GM19397 (cell line): ENCODE measurements around the gene SOCS1.

Source experiments
- ATAC-seq: cut with Tn5 transposase; IDR thresholded peaks from one replicate; pipeline ENCODE4 v1.9.1; 2021; ENCODE audit warnings: mild to moderate bottlenecking, moderate library complexity; ENCODE audit not compliant: unreplicated experiment

SOCS1 gene

DNA sequence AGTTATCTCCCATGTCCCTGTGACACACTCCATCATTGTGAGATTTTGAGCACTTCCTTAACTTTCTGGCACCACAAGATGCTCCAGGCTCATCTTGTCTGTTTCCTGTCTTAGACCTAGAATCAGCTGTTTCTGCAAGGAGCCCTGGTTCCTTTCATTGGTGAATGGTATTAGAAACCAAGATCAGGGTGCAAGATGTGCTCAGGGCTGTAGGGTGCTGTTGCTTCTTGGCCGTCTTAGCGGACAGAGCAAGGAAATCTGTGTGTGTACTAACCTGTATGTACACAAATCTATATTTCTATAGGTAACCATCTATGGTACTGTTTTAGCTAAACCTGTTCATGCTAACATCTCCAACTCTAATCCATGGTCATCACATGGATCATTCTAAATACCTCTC is 33.2 kb upstream of the SOCS1 start:
- no peak for ATAC-seq

DNA sequence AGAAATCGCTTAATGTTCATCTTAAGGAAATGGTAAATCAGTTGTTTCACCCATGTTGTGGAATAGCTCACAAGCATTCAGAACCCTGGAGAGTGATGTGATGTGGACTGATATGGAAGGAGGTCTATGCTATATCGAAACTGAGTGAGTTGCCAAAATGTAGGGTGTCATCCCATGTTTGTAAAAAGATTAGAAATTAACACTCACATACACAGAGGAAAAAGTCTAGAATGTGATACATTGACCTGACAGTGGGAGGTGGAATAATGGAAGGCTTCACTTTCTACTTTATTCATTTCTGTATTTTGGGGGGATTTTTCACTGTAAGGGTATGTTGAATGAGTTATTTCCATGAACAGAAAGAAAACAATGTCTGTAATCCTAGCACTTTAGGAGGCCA is 29.8 kb upstream of the SOCS1 start:
- no peak for ATAC-seq

DNA sequence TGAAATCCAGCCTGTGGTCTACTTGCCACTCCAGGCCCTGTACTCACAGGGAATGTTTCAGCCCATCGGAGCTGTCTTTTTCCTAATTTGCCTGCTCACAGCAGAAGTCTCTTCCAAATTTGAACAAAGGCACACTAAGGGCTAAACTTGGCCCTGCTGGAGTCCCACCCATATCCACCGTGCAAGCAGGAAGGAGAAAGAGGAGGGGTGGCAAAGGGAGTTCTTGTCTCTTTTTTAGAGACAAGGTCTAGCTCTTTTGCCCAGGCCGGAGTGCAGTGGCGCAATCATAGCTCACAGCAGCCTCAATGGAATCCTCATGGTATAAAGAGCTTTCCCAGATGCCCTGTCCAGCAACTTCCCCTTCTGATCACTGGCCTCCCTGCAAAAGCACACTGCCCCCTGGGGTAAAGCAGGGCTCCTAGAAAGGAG is 27.8 kb upstream of the SOCS1 start:
- no peak for ATAC-seq

DNA sequence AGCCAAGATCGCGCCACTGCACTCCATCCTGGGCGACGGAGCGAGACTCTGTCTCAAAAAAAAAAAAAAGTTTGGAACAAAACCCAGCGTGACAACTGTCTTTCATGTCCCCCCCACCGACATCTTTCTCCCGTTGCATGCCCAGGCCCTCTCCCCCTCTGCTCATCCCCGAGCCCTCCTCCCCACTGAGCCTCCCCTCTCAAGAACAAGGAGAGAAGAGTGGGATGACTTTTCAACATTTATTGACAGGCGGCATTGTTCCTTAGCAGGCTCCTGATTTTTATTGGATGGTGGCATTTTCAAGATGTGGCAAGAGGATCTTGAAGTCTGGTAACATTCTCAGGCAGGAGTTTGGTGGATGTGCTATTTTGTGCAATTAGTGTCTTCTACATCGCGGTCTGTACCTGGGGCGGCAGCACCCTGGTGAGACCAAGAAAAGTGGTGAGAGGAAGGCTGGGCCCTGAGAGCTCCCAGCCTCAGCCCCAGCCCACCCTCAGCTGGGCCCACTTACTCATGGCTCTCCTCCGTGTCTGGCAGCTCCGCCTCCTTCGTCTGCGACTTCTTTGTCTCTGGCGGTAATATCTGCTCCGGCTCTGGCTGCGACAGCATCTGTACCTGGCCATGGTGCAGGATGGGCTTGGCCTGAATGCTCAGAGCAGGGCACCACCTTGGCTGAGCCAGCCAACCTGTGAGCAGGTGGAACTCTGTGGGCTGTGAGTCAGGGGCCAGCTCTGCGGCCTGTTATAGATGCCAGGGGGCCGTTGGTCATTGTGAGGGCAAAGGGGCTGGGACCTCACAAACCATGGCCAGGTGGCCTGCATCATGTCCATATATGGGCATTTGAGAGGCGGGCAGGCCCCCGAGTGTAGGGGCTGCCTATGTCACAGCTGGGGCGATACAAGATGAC is 24.9 kb upstream of the SOCS1 start, which contains the start of gene PRM1:
TSS of gene PRM1 (minus strand) at position 715 of the 907 bp plus-strand sequence. CDS start at position 623, 92 bp downstream.
- ATAC-seq = no peak

DNA sequence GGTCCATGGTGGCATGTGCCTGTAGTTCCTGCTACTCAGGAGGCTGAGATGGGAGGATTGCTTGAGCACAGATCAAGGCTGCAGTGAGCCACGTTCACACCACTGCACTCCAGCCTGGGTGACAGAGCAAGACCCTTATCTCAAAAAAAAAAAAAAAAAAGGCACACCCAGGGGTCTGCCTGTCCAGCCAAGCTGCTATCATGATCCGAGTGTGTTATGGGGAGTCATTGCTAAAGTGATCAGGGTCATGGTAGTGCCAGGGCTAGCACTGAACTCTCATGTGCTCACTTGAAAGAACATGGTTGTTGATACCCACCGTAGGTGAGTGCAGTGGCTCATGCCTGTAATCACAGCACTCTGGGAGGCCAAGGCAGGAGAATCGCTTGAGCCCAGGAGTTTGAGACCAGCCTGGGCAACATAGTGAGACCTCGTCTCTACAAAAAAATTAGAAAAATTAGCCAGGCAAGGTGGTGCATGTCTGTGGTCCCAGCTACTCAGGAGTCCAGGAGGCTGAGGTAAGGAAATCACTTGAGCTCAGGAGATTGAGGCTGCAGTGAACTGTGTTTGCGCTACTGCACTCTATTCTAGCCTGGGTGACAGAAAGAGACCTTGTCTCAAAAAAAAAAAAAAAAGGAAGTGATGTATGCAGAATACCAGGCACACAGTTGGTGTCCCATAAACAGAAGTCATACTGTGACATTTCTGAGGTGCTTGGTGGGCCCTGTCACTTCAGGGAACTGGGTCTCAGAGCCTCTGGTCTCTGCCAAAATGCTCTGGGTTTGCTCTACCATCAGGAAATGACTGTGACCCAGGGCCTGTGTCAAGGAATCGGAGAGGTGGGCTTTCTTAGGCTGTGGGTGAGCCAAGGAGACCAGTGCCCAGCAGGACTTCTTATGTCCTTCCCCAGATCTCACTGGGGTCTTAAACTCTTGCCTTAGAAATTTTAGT is 23.0 kb upstream of the SOCS1 start:
- ATAC-seq = no peak

DNA sequence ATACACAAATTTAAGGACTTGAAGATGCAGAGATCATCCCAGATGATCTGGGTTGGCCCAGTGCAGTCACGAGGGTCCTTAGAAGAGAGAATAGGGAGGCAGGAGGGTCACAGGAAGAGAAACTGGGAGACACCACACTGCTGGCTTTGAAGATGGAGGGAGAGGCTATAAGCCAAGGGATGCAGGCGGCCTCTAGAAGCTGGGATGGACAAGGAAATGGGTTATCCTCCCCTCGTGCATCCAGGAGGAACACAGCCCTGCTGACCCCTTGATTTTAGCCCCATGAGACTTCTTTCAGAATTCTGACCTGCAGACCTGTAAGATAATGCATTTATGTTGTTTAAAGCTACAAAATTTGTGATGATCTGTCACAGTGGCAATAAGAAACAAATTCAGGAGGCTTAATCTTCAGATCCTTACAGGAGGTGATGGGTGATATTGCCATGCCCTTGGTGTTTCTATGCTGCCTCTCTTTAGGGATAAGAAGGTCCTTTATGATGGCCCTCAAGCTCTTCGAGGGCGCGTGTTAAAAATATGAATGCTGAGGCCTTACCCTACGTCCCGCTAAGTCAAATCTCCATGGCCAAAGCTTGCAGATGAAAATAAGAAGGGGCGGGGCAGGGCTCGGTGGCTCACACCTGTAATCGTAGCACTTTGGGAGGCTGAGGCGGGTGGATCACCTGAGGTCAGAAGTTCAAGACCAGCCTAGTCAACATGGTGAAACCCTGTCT is 21.8 kb upstream of the SOCS1 start:
- no peak for ATAC-seq

DNA sequence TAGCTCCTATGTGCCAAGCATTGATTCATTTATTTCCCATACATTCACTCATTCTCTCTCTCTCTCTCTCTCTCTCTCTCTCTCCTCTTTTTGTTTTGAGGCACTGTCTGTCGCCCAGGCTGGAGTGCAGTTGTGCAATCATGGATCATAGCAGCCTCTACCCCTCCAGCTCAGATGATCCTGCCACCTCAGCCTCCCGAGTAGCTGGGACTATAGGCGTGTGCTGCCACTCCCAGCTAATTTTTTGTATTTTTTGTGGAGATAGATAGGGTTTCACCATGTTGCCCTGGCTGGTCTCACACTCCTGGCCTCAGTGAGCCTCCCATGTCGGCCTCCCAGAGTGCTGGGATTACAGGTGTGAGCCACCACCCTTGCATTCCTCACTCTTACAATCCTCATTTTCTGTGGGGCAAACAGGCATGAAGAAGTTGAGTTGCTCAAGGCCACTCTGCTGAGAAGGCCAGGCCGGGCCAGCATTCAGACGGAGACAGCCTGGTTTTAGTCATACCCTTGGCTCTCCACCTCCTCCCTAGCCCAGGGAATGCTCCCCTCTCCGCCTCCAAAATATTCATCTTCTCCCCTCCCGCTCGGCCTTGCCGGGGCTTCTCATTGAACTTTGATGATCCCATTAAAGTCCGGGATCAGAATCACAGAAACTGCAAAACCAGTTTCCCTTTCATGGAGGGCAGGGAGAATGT is 21.0 kb upstream of the SOCS1 start:
- ATAC-seq = no peak

DNA sequence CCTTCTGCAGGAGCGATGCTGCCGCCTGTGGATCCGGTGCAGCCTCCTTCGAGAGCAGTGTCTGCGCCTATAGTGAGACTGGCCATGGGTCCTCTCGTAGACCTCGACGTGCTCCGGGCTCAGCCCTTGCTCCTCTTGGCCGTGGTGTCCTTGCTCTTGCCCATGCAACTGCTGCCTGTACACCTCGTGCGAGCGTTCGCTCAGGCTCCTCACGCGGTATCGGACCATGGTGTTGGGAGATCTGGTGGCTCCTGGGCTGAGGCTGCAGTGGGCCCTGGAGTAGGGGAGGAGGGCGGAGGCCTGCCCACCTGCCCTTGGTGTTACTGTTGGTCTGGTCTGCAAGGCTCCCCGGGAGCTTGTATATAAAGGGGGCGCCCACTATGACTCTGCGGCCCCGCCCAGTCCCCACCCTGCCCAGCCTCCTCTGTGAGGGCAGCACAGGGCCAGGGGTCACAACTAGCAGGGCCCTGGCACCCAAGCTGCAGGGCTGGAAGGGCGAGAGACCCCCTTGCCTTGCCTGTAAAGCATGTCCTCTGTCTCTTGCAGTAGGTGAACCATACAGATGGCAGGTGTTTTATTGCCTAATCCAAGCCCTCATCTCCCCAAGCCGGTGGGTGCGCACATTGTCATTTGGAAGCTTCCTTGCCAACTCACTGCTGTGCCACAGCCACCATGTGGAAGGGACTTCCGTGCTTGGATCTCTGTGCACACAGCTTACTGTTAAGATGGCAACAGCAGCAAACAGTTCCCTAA is 20.3 kb upstream of the SOCS1 start, which contains the start of gene PRM2:
TSS of gene PRM2 (minus strand) at position 338 of the 753 bp plus-strand sequence. CDS start at position 228, 110 bp downstream.
- no peak for ATAC-seq

DNA sequence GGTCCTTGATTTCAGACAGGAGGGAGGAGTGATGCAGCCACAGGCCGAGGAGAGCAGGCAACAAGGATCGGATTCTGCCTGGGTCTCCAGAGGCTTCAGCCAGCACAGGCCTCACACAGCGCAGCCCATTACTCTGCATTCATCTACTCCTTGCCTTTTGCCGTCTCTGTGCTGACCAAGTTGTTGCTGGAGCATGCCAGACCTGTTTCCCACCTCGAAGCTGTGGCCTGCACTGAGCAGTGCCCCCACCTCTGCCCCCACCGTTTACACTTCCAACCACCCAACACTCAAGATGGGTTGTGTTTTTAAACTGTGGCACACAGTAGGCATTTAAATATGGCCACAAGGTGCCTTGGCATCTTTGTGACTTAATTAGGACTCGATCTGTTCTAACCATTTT is 19.0 kb upstream of the SOCS1 start:
- no peak for ATAC-seq

DNA sequence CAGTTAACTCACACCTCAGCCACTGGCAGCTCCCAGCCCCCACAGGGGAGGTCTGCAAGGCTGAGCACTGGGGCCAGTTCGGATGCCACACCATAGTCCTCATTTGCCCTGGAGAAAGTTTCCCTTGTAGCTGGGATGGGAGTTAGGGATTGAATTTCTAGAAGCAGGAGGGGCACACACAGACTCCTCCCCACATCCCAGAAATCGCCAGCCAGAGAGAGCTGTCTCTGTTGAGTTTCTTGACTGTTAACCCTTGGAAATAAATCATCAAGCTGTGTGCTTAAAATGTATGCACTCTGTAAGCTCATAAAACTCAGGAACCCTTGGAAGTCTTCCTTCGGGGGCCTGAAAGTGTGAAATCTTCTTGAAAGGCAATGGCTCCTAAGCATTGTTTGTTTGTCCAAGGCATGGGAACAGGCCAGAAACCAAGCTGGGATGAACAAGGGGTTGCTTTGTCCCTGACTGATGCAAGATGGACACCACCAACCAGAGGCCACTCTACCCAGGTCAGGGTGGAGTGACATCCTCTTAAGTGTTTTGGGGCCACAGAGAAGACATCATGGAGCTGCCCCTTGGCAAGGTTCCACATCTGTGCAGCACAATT is 17.8 kb upstream of the SOCS1 start:
- ATAC-seq = no peak

DNA sequence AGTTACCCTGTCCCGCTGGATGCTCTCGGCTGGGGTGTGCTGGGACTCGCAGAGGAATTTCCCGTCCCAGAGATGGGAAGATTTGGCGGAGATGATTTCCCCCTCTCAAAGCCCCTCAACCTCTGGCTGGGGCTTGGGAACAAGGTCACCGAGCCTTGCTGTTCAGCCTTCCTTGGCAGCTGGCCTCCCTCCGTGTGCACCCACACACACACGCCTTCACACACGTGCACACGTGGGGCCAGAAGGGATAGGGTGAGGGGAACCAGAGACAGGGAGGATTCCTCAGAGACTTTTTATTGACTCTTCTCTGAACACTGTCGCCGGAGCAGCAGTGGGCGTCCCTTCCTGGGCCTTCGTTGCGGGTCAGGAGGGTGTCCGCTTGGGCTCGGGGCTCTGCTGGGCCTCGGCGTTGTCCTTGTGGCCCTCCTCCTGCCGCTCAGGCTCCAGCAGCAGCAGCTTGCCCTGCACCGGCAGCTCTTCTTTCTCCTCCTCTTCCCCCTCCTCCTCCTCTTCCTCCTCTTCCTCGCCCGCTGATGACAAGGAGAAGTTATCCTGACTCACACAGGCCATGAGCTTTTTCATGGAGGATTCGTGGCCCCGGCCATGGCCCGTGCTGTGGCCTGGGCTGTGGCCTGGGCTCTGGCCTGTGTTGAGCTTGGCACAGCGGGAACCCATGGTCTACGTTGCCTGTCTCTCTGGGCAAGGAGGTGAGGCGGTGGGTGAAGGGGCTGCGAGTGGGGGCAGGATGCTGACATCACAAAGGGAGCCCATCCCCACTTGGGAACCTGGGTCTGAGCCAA is 17.1 kb upstream of the SOCS1 start, which contains the start of gene PRM3:
TSS of gene PRM3 (minus strand) at position 709 of the 800 bp plus-strand sequence. CDS start at position 675, 34 bp downstream.
- ATAC-seq = no peak

DNA sequence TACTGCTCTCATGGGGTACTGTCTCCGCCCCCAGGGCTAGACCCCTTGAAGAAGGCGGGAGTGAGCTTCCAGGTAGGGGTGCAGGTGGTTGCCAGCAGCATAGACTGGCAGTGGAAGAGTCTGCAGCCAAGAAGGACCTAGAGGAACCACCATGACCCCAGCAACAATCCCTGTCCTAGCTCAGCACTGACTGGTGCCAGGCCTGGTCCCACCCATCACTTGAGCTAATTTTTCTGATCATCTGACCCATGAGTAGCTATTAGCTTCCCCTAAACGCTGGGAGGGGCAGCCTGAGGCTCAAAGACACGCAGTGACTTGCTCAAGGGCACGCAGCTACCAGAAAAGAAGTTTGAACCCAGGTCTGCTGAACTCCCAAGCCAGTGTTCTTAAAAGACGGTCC is 16.5 kb upstream of the SOCS1 start:
- ATAC-seq = no peak

DNA sequence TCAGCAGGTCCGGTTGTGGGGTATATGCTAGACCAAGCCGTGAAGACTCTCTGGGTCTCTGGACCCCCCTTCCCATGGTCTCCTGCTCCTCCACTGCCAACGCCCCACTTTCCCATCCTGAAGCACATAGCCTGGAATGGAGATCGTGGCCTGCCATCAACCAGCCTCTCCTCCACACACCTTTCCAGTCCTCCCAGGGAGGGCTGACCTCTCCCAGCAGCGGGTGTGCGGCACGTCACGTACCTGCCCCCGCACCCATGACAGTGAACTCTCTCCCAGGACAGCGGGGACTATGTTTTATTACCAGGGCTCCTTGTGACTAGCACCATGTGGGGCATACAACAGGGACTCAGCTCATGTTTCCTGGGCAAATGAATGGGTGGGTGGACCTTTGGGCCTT is 15.6 kb upstream of the SOCS1 start:
- ATAC-seq = no peak

DNA sequence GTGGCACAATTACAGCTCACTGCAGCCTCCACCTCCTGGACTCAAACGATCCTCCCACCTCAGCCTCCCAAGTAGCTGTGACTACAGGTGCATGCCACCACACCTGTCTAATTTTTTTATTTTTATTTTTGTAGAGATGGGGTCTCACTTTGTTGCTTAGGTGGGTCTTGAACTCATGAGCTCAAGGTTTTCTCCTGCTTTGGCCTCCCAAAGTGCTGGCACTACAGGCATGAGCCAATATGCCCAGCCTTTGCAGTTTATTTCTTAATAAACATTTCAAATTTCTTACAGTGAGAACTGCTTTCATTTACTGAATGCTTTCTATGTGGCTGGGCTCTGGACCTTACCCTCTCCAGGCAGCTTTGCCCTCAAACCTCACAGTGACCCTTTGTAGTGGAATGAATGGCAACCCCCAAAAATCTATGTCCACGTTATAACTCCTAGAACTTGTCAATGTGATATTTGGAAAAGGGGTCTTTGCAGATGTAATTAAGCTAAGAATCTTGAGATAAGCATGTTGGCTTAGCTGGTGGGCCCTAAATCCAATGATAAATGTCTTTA is 14.7 kb upstream of the SOCS1 start:
- ATAC-seq = no peak

DNA sequence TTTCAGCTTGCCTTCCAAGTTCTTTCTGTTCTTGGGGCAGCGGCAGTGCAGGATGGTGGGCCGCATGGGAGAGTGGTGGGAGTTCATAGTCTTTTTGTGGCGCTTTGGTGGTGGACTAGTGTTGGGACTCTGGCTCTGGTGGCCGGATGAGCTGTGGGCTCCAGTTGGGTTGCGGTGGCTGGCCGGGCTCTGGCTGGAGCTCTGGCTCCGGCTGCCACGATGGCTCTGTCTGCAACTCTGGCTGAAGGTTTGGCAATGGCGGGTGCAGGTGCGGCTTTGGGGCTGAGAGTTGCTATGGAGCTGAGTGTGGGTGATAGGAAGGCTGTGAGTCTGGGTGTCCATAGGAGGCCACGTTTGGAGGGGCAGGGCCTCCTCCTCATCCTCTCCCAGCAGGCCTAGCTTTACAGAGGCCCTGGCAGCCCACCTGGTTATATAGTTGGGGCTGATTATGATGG is 12.9 kb upstream of the SOCS1 start, which contains the start of gene TNP2:
TSS of gene TNP2 (minus strand) at position 405 of the 455 bp plus-strand sequence. CDS start at position 342, 63 bp downstream.
- no peak for ATAC-seq

DNA sequence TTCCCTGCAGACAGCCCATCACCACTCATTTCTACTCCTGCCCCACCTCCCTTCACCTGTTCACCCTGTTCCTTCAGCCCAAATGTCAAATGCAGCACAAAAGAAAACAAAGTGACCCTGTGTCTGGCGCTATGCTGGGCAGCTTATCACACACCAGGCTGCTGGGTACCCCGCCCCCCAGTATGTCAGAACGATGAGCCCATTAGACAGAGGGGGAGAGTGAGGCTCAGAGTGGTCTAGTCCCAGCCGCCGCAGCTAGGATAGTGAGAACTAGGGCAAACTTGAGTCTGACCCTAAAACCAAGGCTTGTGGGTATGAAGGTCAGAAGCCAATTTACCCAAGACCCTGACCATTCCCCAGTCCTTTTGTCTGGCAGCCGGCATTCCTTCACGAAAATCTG is 9.1 kb upstream of the SOCS1 start:
- ATAC-seq = no peak

DNA sequence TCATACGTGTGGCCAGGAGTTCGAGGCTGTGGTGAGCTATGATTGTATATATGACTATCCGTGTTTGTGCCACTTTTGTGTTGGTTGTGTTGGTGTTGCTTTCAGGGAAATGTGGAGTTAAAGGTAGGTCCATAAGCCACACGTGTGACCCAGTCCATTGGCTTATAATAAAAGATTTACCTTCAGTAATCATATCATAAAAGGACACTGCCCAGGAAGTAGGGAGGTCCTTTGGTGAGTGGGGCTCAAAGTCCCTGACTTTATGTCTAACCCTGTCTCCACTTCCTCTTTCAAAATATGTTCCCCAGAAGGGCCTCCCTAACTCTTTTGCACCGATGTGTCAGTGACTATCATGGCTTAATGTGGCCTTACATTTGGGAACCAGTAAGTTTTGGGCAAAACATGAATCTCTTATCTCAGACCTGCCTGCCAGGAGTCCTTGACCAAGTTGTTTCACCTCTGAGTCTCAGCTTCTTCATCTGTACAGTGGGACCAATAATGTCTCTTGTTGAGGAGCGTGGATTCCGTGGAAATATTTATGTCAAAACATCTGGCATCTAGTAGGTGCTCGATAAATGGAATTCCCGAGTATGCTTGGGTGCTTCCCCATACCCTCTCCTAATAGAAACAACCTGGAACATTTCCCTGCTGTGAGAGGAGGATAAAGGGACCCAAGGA is 8.3 kb upstream of the SOCS1 start:
- no peak for ATAC-seq
